Endodermal cell (in vitro differentiated cells): Measurements from ENCODE around the gene CYP4V2. TPM values are rescaled to one million over a fixed set of nuclear protein-coding genes. Genes with fewer than 3 reads are reported as not detected.

ENCODE experiments used
- DNase-seq: peaks from one replicate; pipeline ENCODE4 v3.0.0-alpha.2; 2017
- H3K27ac ChIP-seq: 2 replicates; pipeline ENCODE4 v1.5.1; 2013; ENCODE audit warnings: mild to moderate bottlenecking, low read depth, low read length, moderate library complexity
- H3K27me3 ChIP-seq: 2 replicates; pipeline ENCODE4 v1.6.1; 2013; ENCODE audit warnings: mild to moderate bottlenecking, low read length, moderate library complexity; ENCODE audit not compliant: insufficient read depth, control insufficient read depth, poor library complexity, severe bottlenecking
- H3K36me3 ChIP-seq: 2 replicates; pipeline ENCODE4 v1.7.0; 2013; ENCODE audit warnings: mild to moderate bottlenecking, low read length, moderate library complexity; ENCODE audit not compliant: control insufficient read depth, insufficient read depth
- H3K4me1 ChIP-seq: one replicate; pipeline ENCODE4 v1.7.0; 2013; ENCODE audit warnings: low read length; ENCODE audit not compliant: control insufficient read depth, insufficient read depth
- H3K4me3 ChIP-seq: 2 replicates; pipeline ENCODE4 v1.5.1; 2013; ENCODE audit warnings: mild to moderate bottlenecking, low read length, moderate library complexity
- H3K9ac ChIP-seq: 2 replicates; pipeline ENCODE4 v1.6.1; 2013; ENCODE audit warnings: mild to moderate bottlenecking, low read length, moderate library complexity; ENCODE audit not compliant: poor library complexity, severe bottlenecking; ENCODE audit errors: extremely low read depth
- H3K9me3 ChIP-seq: 2 replicates; pipeline ENCODE4 v1.6.1; 2013; ENCODE audit warnings: mild to moderate bottlenecking, low read length, moderate library complexity; ENCODE audit not compliant: control insufficient read depth
- H3K27ac Mint-ChIP-seq: 2 replicates; pipeline ENCODE4 v1.8.0; 2020; ENCODE audit warnings: mixed read lengths
- H3K27me3 Mint-ChIP-seq: 2 replicates; pipeline ENCODE4 v1.8.0; 2021; ENCODE audit warnings: mild to moderate bottlenecking, mixed read lengths; ENCODE audit not compliant: insufficient read depth
- H3K36me3 Mint-ChIP-seq: 2 replicates; pipeline ENCODE4 v1.8.0; 2020; ENCODE audit warnings: low read depth, mixed read lengths
- H3K4me1 Mint-ChIP-seq: 2 replicates; pipeline ENCODE4 v1.8.0; 2020; ENCODE audit warnings: mixed read lengths
- H3K4me3 Mint-ChIP-seq: 2 replicates; pipeline ENCODE4 v1.8.0; 2020; ENCODE audit warnings: mild to moderate bottlenecking, moderate library complexity, mixed read lengths
- H3K9me3 Mint-ChIP-seq: 2 replicates; pipeline ENCODE4 v1.8.0; 2020; ENCODE audit warnings: mild to moderate bottlenecking, mixed read lengths
- WGBS, 2 experiments: methylation state at CpG; one replicate each; pipeline versions ENCODE4 v1.1.5 to v1.1.7; 2013; ENCODE audit warnings: missing lambda C conversion rate in 2 of 2, mixed read lengths in 1 of 2; ENCODE audit not compliant: insufficient coverage in 1 of 2, insufficient read length in 1 of 2; 5-methylcytosine and 5-hydroxymethylcytosine counted together
- total RNA-seq, 2 donors: library from RNA; stranded (reverse); fragmentation: NEBNext Ultra II Directional in 1 of 2; extraction: Animal tissue kit (Norgen Biotek cat#: 25700) in 1 of 2; gene quantifications; 2 replicates in 1 of 2; 3 replicates in 1 of 2; pipeline ENCODE4 v1.2.1, GENCODE V29; 2021
- TF ChIP-seq, protein P1 (sequence below): fragments of 200-600 bp; sonication (generic); conservative IDR thresholded peaks from 2 replicates; pipeline ENCODE4 v1.5.0; 2021; ENCODE audit warnings: antibody characterized with exemption, mild to moderate bottlenecking

CYP4V2 gene
- total RNA-seq, 2 donors from 2014 or later = 2.0 to 2.1 TPM

DNA sequence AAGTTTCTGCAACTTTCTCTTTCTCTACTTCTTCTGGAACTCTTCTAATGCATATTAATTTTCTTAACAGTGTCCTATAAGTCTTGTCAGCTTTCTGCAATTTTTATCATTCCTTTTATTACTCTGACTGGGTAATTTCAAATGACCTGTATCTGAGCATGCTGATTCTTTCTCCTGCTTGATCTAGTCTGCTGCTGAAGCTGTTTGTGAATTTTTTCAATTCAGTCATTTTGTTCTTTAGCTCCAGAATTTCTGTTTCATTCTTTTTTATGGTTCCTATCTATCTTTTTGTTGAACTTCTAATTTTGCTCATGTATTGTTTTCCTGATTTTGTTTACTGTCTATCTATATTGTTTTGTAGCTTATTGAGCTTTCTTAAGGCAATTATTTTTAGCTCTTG lies 34.5 kb downstream of the CYP4V2 start:
- H3K9me3 Mint-ChIP-seq = peaks cover 38% of the 10 kb centered on the region
- Histone ChIP-seq H3K4me1 (no peaks in the 10 kb centered on the region), H3K27me3 (no peaks in the 10 kb centered on the region), H3K4me3 (no peak overlapping the region), H3K36me3 (no peaks in the 10 kb centered on the region), H3K9ac (no peak overlapping the region), H3K9me3 (peaks cover 30% of the 10 kb centered on the region), H3K27ac (no peak overlapping the region)
- TF ChIP-seq, protein P1, sequence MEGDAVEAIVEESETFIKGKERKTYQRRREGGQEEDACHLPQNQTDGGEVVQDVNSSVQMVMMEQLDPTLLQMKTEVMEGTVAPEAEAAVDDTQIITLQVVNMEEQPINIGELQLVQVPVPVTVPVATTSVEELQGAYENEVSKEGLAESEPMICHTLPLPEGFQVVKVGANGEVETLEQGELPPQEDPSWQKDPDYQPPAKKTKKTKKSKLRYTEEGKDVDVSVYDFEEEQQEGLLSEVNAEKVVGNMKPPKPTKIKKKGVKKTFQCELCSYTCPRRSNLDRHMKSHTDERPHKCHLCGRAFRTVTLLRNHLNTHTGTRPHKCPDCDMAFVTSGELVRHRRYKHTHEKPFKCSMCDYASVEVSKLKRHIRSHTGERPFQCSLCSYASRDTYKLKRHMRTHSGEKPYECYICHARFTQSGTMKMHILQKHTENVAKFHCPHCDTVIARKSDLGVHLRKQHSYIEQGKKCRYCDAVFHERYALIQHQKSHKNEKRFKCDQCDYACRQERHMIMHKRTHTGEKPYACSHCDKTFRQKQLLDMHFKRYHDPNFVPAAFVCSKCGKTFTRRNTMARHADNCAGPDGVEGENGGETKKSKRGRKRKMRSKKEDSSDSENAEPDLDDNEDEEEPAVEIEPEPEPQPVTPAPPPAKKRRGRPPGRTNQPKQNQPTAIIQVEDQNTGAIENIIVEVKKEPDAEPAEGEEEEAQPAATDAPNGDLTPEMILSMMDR = no peak
- no peaks in the 10 kb centered on the region for H3K27me3 Mint-ChIP-seq
- H3K4me3 Mint-ChIP-seq = no peak overlapping the region
- peaks cover 11% of the 10 kb centered on the region for H3K36me3 Mint-ChIP-seq
- no peaks in the 10 kb centered on the region for H3K4me1 Mint-ChIP-seq
- no peak overlapping the region for H3K27ac Mint-ChIP-seq
- DNase-seq = no peak

DNA sequence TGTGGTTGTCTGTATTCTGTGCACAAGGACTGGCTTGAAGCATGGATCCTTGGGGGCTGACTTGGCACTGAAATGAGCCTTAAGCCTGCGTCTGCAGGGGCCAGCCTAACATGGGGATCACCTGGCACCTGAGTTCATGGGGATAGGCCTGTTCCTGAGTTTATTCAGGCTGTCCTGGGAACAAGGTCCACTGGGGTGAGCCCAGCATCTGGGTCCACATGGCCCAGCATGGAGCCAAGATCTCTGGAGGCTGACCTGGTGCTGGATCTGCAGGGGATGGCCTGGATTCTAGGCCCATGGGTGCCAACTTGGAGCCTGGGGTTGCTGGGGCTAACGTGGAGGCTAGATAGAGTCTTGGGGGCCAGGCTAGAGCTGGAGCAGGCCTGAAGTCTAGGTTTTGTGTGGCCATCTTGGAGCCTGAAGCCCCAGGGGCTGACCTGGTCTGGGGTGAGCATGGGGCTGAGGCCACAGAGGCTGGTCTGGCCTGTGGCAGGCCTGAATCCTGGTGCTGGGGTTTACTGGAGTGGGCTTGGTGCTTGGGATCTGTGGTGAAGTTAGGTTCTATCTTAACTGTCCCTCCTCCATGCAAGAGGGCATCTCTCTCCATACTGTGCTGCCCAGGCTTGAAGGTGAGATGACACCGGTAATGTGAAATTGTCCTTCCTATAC lies 35.3 kb downstream of the CYP4V2 start:
- Mint-ChIP-seq H3K9me3 (peaks cover 38% of the 10 kb centered on the region), H3K27me3 (no peaks in the 10 kb centered on the region), H3K4me1 (no peaks in the 10 kb centered on the region), H3K27ac (no peak overlapping the region), H3K36me3 (peaks cover 11% of the 10 kb centered on the region), H3K4me3 (no peak overlapping the region)
- Histone ChIP-seq H3K27me3 (no peaks in the 10 kb centered on the region), H3K27ac (no peak overlapping the region), H3K36me3 (no peaks in the 10 kb centered on the region), H3K9me3 (peaks cover 30% of the 10 kb centered on the region), H3K4me1 (no peaks in the 10 kb centered on the region), H3K4me3 (no peak overlapping the region), H3K9ac (no peak overlapping the region)
- TF ChIP-seq, protein P1 = no peak
- WGBS, 2 experiments = 95 to 100% methylated on average over 3 of the region's 3 CpGs
- DNase-seq = no peak

DNA sequence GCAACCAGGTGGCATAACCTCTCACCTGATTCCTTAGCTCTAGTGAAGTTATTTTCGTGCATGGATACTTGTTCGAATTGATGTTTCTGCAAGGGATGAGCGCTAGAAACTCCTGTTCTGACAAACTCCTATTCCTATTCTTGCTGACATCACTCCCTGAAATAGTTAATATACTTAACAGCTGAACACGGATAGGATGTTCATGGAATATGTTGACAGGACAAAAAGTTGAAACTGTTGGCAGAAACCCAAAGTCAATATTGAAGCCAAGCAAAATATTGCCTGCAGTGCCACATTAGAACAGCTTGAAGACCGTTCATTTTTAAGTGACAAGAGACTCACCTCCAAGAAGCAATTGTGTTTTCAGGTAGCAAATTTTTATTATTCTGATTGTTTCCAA lies 35.9 kb downstream of the CYP4V2 start, which contains the start of gene KLKB1:
Gene KLKB1, plus strand, starts transcription at position 287 of the 400 bp plus-strand sequence. CDS start 689 bp downstream, outside the sequence.
- H3K27me3 Mint-ChIP-seq = no peaks in the 10 kb centered on the region
- DNase-seq = no peak
- H3K36me3 Mint-ChIP-seq = peaks cover 11% of the 10 kb centered on the region
- H3K9me3 Mint-ChIP-seq = peaks cover 38% of the 10 kb centered on the region
- Histone ChIP-seq H3K9ac (no peak within 1 kb of the TSS), H3K4me3 (no peak within 1 kb of the TSS), H3K36me3 (no peaks in the 10 kb centered on the region), H3K4me1 (no peaks in the 10 kb centered on the region), H3K27me3 (no peaks in the 10 kb centered on the region), H3K9me3 (peaks cover 30% of the 10 kb centered on the region), H3K27ac (no peak within 1 kb of the TSS)
- no peak within 1 kb of the TSS for H3K27ac Mint-ChIP-seq
- H3K4me1 Mint-ChIP-seq = no peaks in the 10 kb centered on the region
- H3K4me3 Mint-ChIP-seq = no peak within 1 kb of the TSS
- TF ChIP-seq, protein P1 = no peak
- 95 to 100% methylated on average over 2 to 5 of the region's 5 CpGs for WGBS, 2 experiments
